T-cell (primary cell): ENCODE measurements around the gene DCN. TPM values are rescaled to one million over a fixed set of nuclear protein-coding genes. Genes with fewer than 3 reads are reported as not detected.

Experiments
- ATAC-seq, 4 experiments: fragments of 200-7000 bp in 3 of 4; fragments of 150-1000 bp in 1 of 4; cut with Tn5 transposase; replicated peaks in 1 of 4; 1 replicate in 3 of 4; 2 replicates in 1 of 4; pipeline ENCODE4 v1.10.0; 2021; ENCODE audit warnings: moderate library complexity in 3 of 4, mild to moderate bottlenecking in 2 of 4, moderate number of reproducible peaks in 1 of 4
- CTCF ChIA-PET, 2 donors: fragments of 300-600 bp; sonication (Branson Sonifier 250); formaldehyde crosslinking; loops; one replicate each; lab custom pipeline; 2022; ENCODE audit warnings: antibody characterized with exemption in 2 of 2; lab: Charles Lee
- POLR2A ChIA-PET, 2 donors: fragments of 300-600 bp; sonication (Branson Sonifier 250); formaldehyde crosslinking; loops; one replicate each; lab custom pipeline; 2022; ENCODE audit warnings: antibody characterized with exemption in 2 of 2; lab: Charles Lee
- DNase-seq, 35 experiments: peaks; one replicate each; pipeline versions ENCODE4 v3.0.0 to v3.0.0-alpha.2; 2013 to 2023
- H3K27ac ChIP-seq: one replicate; pipeline ENCODE4 v1.5.1; 2013; ENCODE audit warnings: low read length
- H3K27me3 ChIP-seq, 2 experiments: replicated peaks in 1 of 2; 1 replicate in 1 of 2; 2 replicates in 1 of 2; pipeline versions ENCODE4 v1.6.1 to v1.7.0; 2013; ENCODE audit warnings: low read length in 1 of 2, mixed read lengths in 1 of 2; ENCODE audit not compliant: control insufficient read depth in 2 of 2, insufficient read depth in 2 of 2; ENCODE audit errors: extremely low read depth in 1 of 2
- H3K36me3 ChIP-seq, 2 donors: 1 replicate in 1 of 2; 2 replicates in 1 of 2; pipeline versions ENCODE4 v1.6.1 to v1.7.0; 2013; ENCODE audit warnings: low read length in 1 of 2; ENCODE audit not compliant: control insufficient read depth in 2 of 2, insufficient read depth in 1 of 2; ENCODE audit errors: extremely low read depth in 1 of 2
- H3K4me1 ChIP-seq, 2 experiments: 1 replicate in 1 of 2; 2 replicates in 1 of 2; pipeline versions ENCODE4 v1.6.1 to v1.7.0; 2013; ENCODE audit warnings: low read length in 2 of 2, mixed read lengths in 1 of 2; ENCODE audit not compliant: insufficient read depth in 2 of 2, control insufficient read depth in 1 of 2; ENCODE audit errors: extremely low read depth in 1 of 2
- H3K4me3 ChIP-seq, 2 donors: 1 replicate in 1 of 2; 2 replicates in 1 of 2; pipeline versions ENCODE4 v1.5.1 to v1.7.0; 2013; ENCODE audit warnings: mild to moderate bottlenecking in 2 of 2, low read length in 1 of 2, moderate library complexity in 1 of 2; ENCODE audit not compliant: control insufficient read depth in 1 of 2; ENCODE audit errors: extremely low read depth in 1 of 2
- H3K9me3 ChIP-seq: 2 replicates; pipeline ENCODE4 v1.7.0; 2013
- H3K27ac Mint-ChIP-seq, 2 donors: one replicate each; pipeline ENCODE4 v1.8.0; 2020 to 2021; ENCODE audit warnings: mild to moderate bottlenecking in 2 of 2, mixed read lengths in 2 of 2
- H3K27me3 Mint-ChIP-seq, 2 donors: one replicate each; pipeline ENCODE4 v1.8.0; 2021 to 2022; ENCODE audit warnings: mixed read lengths in 2 of 2
- H3K36me3 Mint-ChIP-seq: one replicate; pipeline ENCODE4 v1.8.0; 2021; ENCODE audit warnings: mixed read lengths
- H3K4me1 Mint-ChIP-seq, 3 donors: one replicate each; pipeline ENCODE4 v1.8.0; 2020 to 2022; ENCODE audit warnings: mixed read lengths in 3 of 3, mild to moderate bottlenecking in 1 of 3
- H3K4me3 Mint-ChIP-seq, 3 donors: one replicate each; pipeline ENCODE4 v1.8.0; 2020 to 2022; ENCODE audit warnings: mild to moderate bottlenecking in 3 of 3, mixed read lengths in 3 of 3, moderate library complexity in 3 of 3
- H3K9me3 Mint-ChIP-seq, 3 donors: one replicate each; pipeline ENCODE4 v1.8.0; 2020 to 2022; ENCODE audit warnings: mixed read lengths in 3 of 3
- WGBS: methylation state at CpG from one replicate; pipeline ENCODE4 v1.1.5; 2013; ENCODE audit warnings: missing lambda C conversion rate; ENCODE audit not compliant: insufficient coverage; 5-methylcytosine and 5-hydroxymethylcytosine counted together
- total RNA-seq, 35 experiments: library from RNA in 6 of 35; stranded (reverse) in 6 of 35; fragments of 120-200 nt in 1 of 35; gene quantifications; one replicate each; pipeline versions ENCODE4 v1.2.1 to v1.2.4 and lab custom pipeline; 2013 to 2026

Gene DCN
- total RNA-seq, 5 donors from 2014 or later (not counting 1 experiment from before 2014, with no cell fraction given), result 3.4 to 6.9 (median 6.8) TPM; not detected in 2

- Mint-ChIP-seq H3K4me1 (no peaks in the 10 kb centered on the region), H3K27me3 (peaks cover 2 to 11% of the 10 kb centered on the region in 2 donors), H3K36me3 (no peaks in the 10 kb centered on the region), H3K9me3 (no peaks in the 10 kb centered on the region), H3K4me3 (no peak overlapping the region), H3K27ac (no peak overlapping the region)
- ChIA-PET CTCF (no interaction called here), POLR2A (no interaction called here)
- H3K36me3 ChIP-seq, result no peaks in the 10 kb centered on the region
- no peak for ATAC-seq
- no peak overlapping the region for H3K4me3 ChIP-seq
- no peak for DNase-seq
- WGBS, result no CpG with 5 or more reads among the region's 1 CpG
- no peak overlapping the region for H3K27ac ChIP-seq
- H3K4me1 ChIP-seq, result no peaks in the 10 kb centered on the region
- H3K9me3 ChIP-seq, result no peaks in the 10 kb centered on the region
- no peaks in the 10 kb centered on the region for H3K27me3 ChIP-seq
These were observed 37.3 kb upstream of the DCN start for GRCh38 chr12:91219919-91220318.

DNA sequence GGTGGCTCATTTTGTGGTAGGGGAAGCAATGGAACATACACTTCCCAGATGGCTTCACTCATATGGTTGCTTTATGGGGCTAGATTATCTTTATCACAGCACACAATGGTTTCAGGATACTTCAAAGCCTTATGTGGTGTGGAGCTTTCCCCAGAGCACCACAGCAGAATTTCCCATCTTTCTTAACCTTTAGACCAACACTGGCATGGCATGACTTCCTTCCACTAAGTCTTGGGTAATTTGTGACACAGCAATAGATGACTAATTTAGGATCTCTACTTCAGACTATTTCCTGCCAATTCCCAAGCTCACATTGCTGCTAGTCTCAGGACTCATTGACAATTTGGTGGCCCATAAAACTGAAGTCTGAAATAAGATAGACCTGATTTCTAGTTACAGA lies 36.9 kb upstream of the DCN start:
- no peak overlapping the region for H3K4me3 Mint-ChIP-seq
- Histone ChIP-seq H3K36me3 (no peaks in the 10 kb centered on the region), H3K27ac (no peak overlapping the region), H3K9me3 (no peaks in the 10 kb centered on the region), H3K27me3 (no peaks in the 10 kb centered on the region), H3K4me1 (no peaks in the 10 kb centered on the region), H3K4me3 (no peak overlapping the region)
- POLR2A ChIA-PET, result no interaction called here
- H3K36me3 Mint-ChIP-seq, result no peaks in the 10 kb centered on the region
- no peaks in the 10 kb centered on the region for H3K9me3 Mint-ChIP-seq
- ATAC-seq (no peak), DNase-seq (no peak)
- no peak overlapping the region for H3K27ac Mint-ChIP-seq
- peaks cover 2 to 11% of the 10 kb centered on the region in 2 donors for H3K27me3 Mint-ChIP-seq
- H3K4me1 Mint-ChIP-seq, result no peaks in the 10 kb centered on the region
- CTCF ChIA-PET, result no interaction called here

GRCh38 chr12:91216871-91217270 lies 34.3 kb upstream of the DCN start:
- ATAC-seq (no peak), DNase-seq (no peak)
- H3K4me3 ChIP-seq, result no peak overlapping the region
- no peak overlapping the region for H3K27ac Mint-ChIP-seq
- no peak overlapping the region for H3K4me3 Mint-ChIP-seq
- H3K9me3 Mint-ChIP-seq, result peaks cover 0 to 9% (median 3%) of the 10 kb centered on the region in 3 donors
- ChIA-PET CTCF (no interaction called here), POLR2A (no interaction called here)
- no peak overlapping the region for H3K27ac ChIP-seq
- no peaks in the 10 kb centered on the region for H3K36me3 ChIP-seq
- no peaks in the 10 kb centered on the region for H3K9me3 ChIP-seq
- peaks cover 0 to 6% of the 10 kb centered on the region in 2 donors for H3K27me3 Mint-ChIP-seq
- no peaks in the 10 kb centered on the region for H3K27me3 ChIP-seq
- H3K4me1 ChIP-seq, result no peaks in the 10 kb centered on the region
- WGBS, result 93% methylated on average over 2 of the region's 2 CpGs
- H3K4me1 Mint-ChIP-seq, result no peaks in the 10 kb centered on the region
- H3K36me3 Mint-ChIP-seq, result no peaks in the 10 kb centered on the region

- Mint-ChIP-seq H3K4me3 (no peak overlapping the region), H3K27ac (no peak overlapping the region), H3K9me3 (peaks cover 0 to 9% (median 3%) of the 10 kb centered on the region in 3 donors), H3K4me1 (no peaks in the 10 kb centered on the region), H3K36me3 (no peaks in the 10 kb centered on the region), H3K27me3 (peaks cover 0 to 3% of the 10 kb centered on the region in 2 donors)
- ChIA-PET CTCF (no interaction called here), POLR2A (no interaction called here)
- no peaks in the 10 kb centered on the region for H3K27me3 ChIP-seq
- no peaks in the 10 kb centered on the region for H3K4me1 ChIP-seq
- WGBS, result 80% methylated on average over 1 of the region's 3 CpGs
- H3K27ac ChIP-seq, result no peak overlapping the region
- no peaks in the 10 kb centered on the region for H3K36me3 ChIP-seq
- DNase-seq (no peak), ATAC-seq (no peak)
- no peak overlapping the region for H3K4me3 ChIP-seq
- H3K9me3 ChIP-seq, result no peaks in the 10 kb centered on the region
These were observed 33.4 kb upstream of the DCN start for GRCh38 chr12:91215940-91216454.

- no peak for DNase-seq
- Histone ChIP-seq H3K27ac (no peak overlapping the region), H3K4me1 (no peaks in the 10 kb centered on the region), H3K4me3 (no peak overlapping the region), H3K36me3 (no peaks in the 10 kb centered on the region), H3K9me3 (no peaks in the 10 kb centered on the region), H3K27me3 (no peaks in the 10 kb centered on the region)
- Mint-ChIP-seq H3K36me3 (no peaks in the 10 kb centered on the region), H3K27me3 (peaks cover 0 to 2% of the 10 kb centered on the region in 2 donors), H3K4me1 (no peaks in the 10 kb centered on the region), H3K9me3 (peaks cover 2 to 9% (median 3%) of the 10 kb centered on the region in 3 donors), H3K4me3 (no peak overlapping the region), H3K27ac (no peak overlapping the region)
- WGBS, result no CpG with 5 or more reads among the region's 1 CpG
- no peak for ATAC-seq
- POLR2A ChIA-PET, result no interaction called here
- CTCF ChIA-PET, result no interaction called here
These were observed 29.2 kb upstream of the DCN start for GRCh38 chr12:91211866-91212265.

- CTCF ChIA-PET, result interaction anchor here in 1 of 2 donors (0.5 kb wide), 1 partner anchor 44 kb away, joined by 3 read pairs; no protein-coding TSS in a partner anchor
- H3K9me3 Mint-ChIP-seq, result peaks cover 3 to 9% (median 4%) of the 10 kb centered on the region in 3 donors
- no peak overlapping the region for H3K4me3 Mint-ChIP-seq
- Histone ChIP-seq H3K4me1 (no peaks in the 10 kb centered on the region), H3K27me3 (no peaks in the 10 kb centered on the region), H3K27ac (no peak overlapping the region), H3K4me3 (no peak overlapping the region), H3K36me3 (no peaks in the 10 kb centered on the region), H3K9me3 (no peaks in the 10 kb centered on the region)
- no peak for DNase-seq
- POLR2A ChIA-PET, result no interaction called here
- ATAC-seq, result no peak
- H3K27me3 Mint-ChIP-seq, result peaks cover 0 to 3% of the 10 kb centered on the region in 2 donors
- H3K27ac Mint-ChIP-seq, result no peak overlapping the region
- 27% methylated on average over 2 of the region's 2 CpGs for WGBS
- H3K36me3 Mint-ChIP-seq, result no peaks in the 10 kb centered on the region
- H3K4me1 Mint-ChIP-seq, result no peaks in the 10 kb centered on the region
These were observed 28.0 kb upstream of the DCN start for GRCh38 chr12:91210618-91211017.

DNA sequence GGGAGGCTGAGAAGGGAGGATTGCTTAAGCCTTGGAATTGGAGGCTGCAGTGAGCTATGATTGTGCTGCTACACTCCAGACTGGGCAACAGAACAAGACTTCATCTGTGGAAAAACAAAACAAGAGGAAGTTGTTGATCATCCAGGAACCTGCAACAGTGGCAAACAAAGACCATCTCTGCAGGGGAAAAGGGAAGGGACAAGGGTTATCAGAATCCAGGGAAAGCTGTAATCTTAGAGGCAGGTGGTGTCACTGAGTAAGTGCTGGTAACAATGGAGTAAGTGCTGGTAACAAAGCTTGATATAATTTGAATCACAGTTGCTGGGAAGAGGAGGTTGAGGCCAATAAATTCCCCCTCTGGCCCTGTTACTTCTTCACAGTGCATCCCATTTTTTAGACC lies 27.5 kb upstream of the DCN start:
- ChIA-PET POLR2A (no interaction called here), CTCF (interaction anchor here in 1 of 2 donors (0.5 kb wide), 1 partner anchor 43 kb away, joined by 3 read pairs; no protein-coding TSS in a partner anchor)
- H3K27me3 Mint-ChIP-seq, result peaks cover 0 to 3% of the 10 kb centered on the region in 2 donors
- no peak overlapping the region for H3K4me3 Mint-ChIP-seq
- Histone ChIP-seq H3K36me3 (no peaks in the 10 kb centered on the region), H3K4me1 (no peaks in the 10 kb centered on the region), H3K27me3 (no peaks in the 10 kb centered on the region), H3K27ac (no peak overlapping the region), H3K9me3 (no peaks in the 10 kb centered on the region), H3K4me3 (no peak overlapping the region)
- peaks cover 3 to 9% (median 4%) of the 10 kb centered on the region in 3 donors for H3K9me3 Mint-ChIP-seq
- DNase-seq (no peak), ATAC-seq (no peak)
- H3K27ac Mint-ChIP-seq, result no peak overlapping the region
- H3K4me1 Mint-ChIP-seq, result no peaks in the 10 kb centered on the region
- no peaks in the 10 kb centered on the region for H3K36me3 Mint-ChIP-seq
